ENCODE measurements around the gene PPP2R5C. TPM values are rescaled to one million over a fixed set of nuclear protein-coding genes. Genes with fewer than 3 reads are reported as not detected.

Gene PPP2R5C
- total and polyA plus RNA-seq, 2 of the 4 experiments (the other 2 are of a cell fraction) = 65.9 to 78.7 TPM

DNA sequence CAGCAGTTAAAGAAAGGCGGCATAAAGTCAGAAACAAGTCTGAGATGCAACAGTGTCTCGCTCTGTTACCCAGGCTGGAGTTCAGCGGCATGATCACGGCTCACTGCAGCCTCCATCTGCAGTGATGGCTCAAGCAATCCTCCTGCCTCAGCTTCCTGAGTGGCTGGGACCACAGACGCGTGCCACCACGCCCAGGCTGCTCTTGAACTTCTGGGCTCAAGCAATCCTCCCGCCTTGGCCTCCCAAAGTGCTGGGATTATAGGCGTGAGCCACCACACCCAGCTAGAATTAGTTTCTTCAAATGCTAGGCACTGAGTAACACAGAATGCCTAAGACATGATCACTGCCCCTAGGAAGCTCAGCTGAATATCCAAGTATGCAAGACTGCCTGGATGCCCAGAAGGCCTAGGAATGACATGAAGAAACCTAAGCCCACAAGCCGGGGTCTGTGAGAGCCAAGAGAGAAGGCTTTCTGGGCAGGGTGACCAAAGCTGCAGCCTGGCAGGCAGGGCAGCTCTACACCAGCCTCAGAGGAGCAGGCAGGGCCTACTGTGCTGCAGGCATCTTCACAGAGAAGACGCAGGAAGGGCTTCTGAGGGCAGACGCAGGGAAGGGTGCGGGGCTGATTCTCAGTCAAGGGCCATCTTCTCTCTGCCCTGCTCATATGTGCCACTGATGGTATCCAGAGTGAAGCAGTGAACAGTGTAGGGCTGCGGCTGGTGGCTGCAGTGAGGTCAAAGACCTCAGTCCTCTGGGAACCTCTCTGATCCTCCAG is 4.3 kb upstream of the PPP2R5C start:
- ATAC-seq (ENCODE audit: low read depth) (no peak), DNase-seq (no peak)
- no peak overlapping the region for H2AFZ ChIP-seq (replicated peaks; ENCODE audit: low read length, poor library complexity)
- ChIA-PET POLR2A (ENCODE audit: unreplicated experiment) (no interaction called here), CTCF (interaction anchor here (0.6 kb wide), 1 partner anchor 34 kb away, joined by 3 read pairs; no protein-coding TSS in a partner anchor)
- H3K9ac ChIP-seq (ENCODE audit: low read depth, low read length) = no peak overlapping the region
- no peak overlapping the region for H3K4me3 ChIP-seq (ENCODE audit: insufficient read depth, low read depth, low read length)
- H3K4ac ChIP-seq (ENCODE audit: low read depth, low read length) = no peak overlapping the region
- TF ChIP-seq RCOR1 (IDR thresholded peaks at IDR 0.05; ENCODE audit: insufficient replicate concordance, low read length) (no peak), CHD1 (IDR thresholded peaks at IDR 0.05; ENCODE audit: low read depth, low read length) (no peak), MAZ (IDR thresholded peaks at IDR 0.05; ENCODE audit: borderline replicate concordance, low read depth, low read length) (no peak)
- no TSS peak for BruUV-seq (replicated peaks)
- WGBS, 2 experiments (ENCODE audit: extremely low coverage in 2 of 2, insufficient read length in 1 of 2) = 80% methylated on average over 9 of the region's 14 CpGs; no CpG with 5 or more reads in 1 of the 2 experiments
- no peaks in the 10 kb centered on the region for H3K36me3 ChIP-seq (ENCODE audit: control insufficient read depth, insufficient read depth, low read length)
- no peak overlapping the region for H3K27ac ChIP-seq (ENCODE audit: insufficient read depth, low read length)
- H3K9me1 ChIP-seq (ENCODE audit: insufficient read depth, low read length) = peaks cover 4% of the 10 kb centered on the region; the same call in 1 of the 2 replicates
- H3K18ac ChIP-seq (ENCODE audit: low read depth, low read length) = no peak overlapping the region
- H4K20me1 ChIP-seq (ENCODE audit: insufficient read depth, low read length) = peaks cover 4% of the 10 kb centered on the region
- no peak overlapping the region for H4K5ac ChIP-seq (ENCODE audit: low read depth, low read length)
- H2AK5ac ChIP-seq (ENCODE audit: low read depth, low read length) = no peak overlapping the region
- H3K23ac ChIP-seq (ENCODE audit: low read depth, low read length) = no peak overlapping the region
- intact Hi-C loops (cut with micrococcal nuclease) (no loop called here), dilution Hi-C loops (cut with HindIII; ENCODE audit: low sequenced_read_pairs, unreplicated experiment) (no loop called here), in situ Hi-C loops (cut with MboI; ENCODE audit: low sequenced_read_pairs) (loop anchor here (25.0 kb wide), 1 partner anchor 555 kb away; the partner anchor contains the start of genes MOK and ZNF839)
- H3K27me3 ChIP-seq (ENCODE audit: control insufficient read depth, insufficient read depth, low read length) = peaks cover 32% of the 10 kb centered on the region
- no peak overlapping the region for H2BK120ac ChIP-seq (ENCODE audit: low read depth, low read length)
- H3K9me3 ChIP-seq (ENCODE audit: control insufficient read depth, insufficient read depth, low read length) = no peaks in the 10 kb centered on the region; the same call in 1 of the 2 replicates
- H3K56ac ChIP-seq (ENCODE audit: extremely low read depth, insufficient read depth, low read length) = no peak overlapping the region
- H4K8ac ChIP-seq (ENCODE audit: low read depth in 2 of 2, low read length in 2 of 2) = no peak overlapping the region
- no peak overlapping the region for H2BK20ac ChIP-seq (ENCODE audit: low read depth, low read length)
- H2BK15ac ChIP-seq (ENCODE audit: low read depth, low read length) = no peak overlapping the region
- H4K91ac ChIP-seq (ENCODE audit: insufficient read depth, low read depth, low read length) = no peak overlapping the region
- H2AK9ac ChIP-seq (replicated peaks; ENCODE audit: low read depth, low read length, poor library complexity) = no peak overlapping the region
- no peak overlapping the region for H3K14ac ChIP-seq (replicated peaks; ENCODE audit: low read depth, low read length)
- no peak overlapping the region for H3K4me2 ChIP-seq (ENCODE audit: low read depth, low read length)
- no peaks in the 10 kb centered on the region for H3K79me1 ChIP-seq (ENCODE audit: low read depth in 1 of 2, low read length in 2 of 2)
- H2BK5ac ChIP-seq (ENCODE audit: low read depth, low read length, poor library complexity, severe bottlenecking) = no peak overlapping the region
- no peaks in the 10 kb centered on the region for H3K4me1 ChIP-seq (ENCODE audit: control insufficient read depth, insufficient read depth, low read length)
